Vagina (tissue), 2 donors: ENCODE measurements around the gene NOS3. TPM values are rescaled to one million over a fixed set of nuclear protein-coding genes. Genes with fewer than 3 reads are reported as not detected.

Experiments
- DNase-seq, 2 donors: peaks; one replicate each; pipeline ENCODE4 v3.0.0-alpha.2; 2017; ENCODE audit errors: extremely low spot score in 2 of 2
- H3K27ac ChIP-seq: fragments of 200-600 bp; sonication (generic); one replicate; pipeline ENCODE4 v1.5.1; 2019
- H3K27me3 ChIP-seq: fragments of 200-600 bp; sonication (generic); one replicate; pipeline ENCODE4 v1.5.1; 2019
- H3K36me3 ChIP-seq, 2 donors: fragments of 200-600 bp; sonication (generic); one replicate each; pipeline ENCODE4 v1.5.1; 2017 to 2019
- H3K4me1 ChIP-seq: fragments of 200-600 bp; sonication (generic); one replicate; pipeline ENCODE4 v1.5.1; 2019
- H3K4me3 ChIP-seq, 2 donors: fragments of 200-600 bp; sonication (generic); 1 replicate in 1 of 2; 2 replicates in 1 of 2; pipeline ENCODE4 v1.5.1; 2016 to 2019
- H3K9me3 ChIP-seq: fragments of 200-600 bp; sonication (generic); one replicate; pipeline ENCODE4 v1.5.1; 2019
- POLR2A ChIP-seq, 2 donors: fragments of 450-650 bp; IDR thresholded peaks; one replicate each; pipeline ENCODE4 v1.6.1; 2017; ENCODE audit warnings: antibody characterized with exemption in 2 of 2, mild to moderate bottlenecking in 2 of 2, moderate library complexity in 2 of 2
- POLR2AphosphoS5 ChIP-seq, 2 donors: sonication (generic); formaldehyde crosslinking; IDR thresholded peaks; one replicate each; pipeline ENCODE4 v1.9.0; 2017; ENCODE audit warnings: antibody characterized with exemption in 2 of 2, mild to moderate bottlenecking in 2 of 2, low read depth in 1 of 2; ENCODE audit not compliant: insufficient read depth in 1 of 2
- intact Hi-C: fragments of 100-400 bp; cut with DNase I; formaldehyde crosslinking; loops from one replicate; pipeline ENCODE4 v1.15.1; 2023
- total RNA-seq: library from RNA; depleted of rRNA; stranded (reverse); fragments of >200 nt; gene quantifications from one replicate; pipeline ENCODE4 v1.2.3, GENCODE V29; 2016
- TF ChIP-seq, protein P1 (sequence below), 3 experiments: fragments of 450-650 bp in 2 of 3; fragments of 200-600 bp in 1 of 3; sonication (generic) in 1 of 3; IDR thresholded peaks; one replicate each; pipeline ENCODE4 v1.5.1; 2017 to 2019; ENCODE audit warnings: antibody characterized with exemption in 3 of 3, mild to moderate bottlenecking in 2 of 3, moderate library complexity in 2 of 3

Gene NOS3
- total RNA-seq, 1 donor from 2014 or later, result 22.8 TPM

GRCh38 chr7:151060416-151061212, 69.8 kb downstream of the NOS3 start:
- H3K4me3 ChIP-seq, result peak overlapping the region; percentile 87 to 91
- TF ChIP-seq, protein P1, sequence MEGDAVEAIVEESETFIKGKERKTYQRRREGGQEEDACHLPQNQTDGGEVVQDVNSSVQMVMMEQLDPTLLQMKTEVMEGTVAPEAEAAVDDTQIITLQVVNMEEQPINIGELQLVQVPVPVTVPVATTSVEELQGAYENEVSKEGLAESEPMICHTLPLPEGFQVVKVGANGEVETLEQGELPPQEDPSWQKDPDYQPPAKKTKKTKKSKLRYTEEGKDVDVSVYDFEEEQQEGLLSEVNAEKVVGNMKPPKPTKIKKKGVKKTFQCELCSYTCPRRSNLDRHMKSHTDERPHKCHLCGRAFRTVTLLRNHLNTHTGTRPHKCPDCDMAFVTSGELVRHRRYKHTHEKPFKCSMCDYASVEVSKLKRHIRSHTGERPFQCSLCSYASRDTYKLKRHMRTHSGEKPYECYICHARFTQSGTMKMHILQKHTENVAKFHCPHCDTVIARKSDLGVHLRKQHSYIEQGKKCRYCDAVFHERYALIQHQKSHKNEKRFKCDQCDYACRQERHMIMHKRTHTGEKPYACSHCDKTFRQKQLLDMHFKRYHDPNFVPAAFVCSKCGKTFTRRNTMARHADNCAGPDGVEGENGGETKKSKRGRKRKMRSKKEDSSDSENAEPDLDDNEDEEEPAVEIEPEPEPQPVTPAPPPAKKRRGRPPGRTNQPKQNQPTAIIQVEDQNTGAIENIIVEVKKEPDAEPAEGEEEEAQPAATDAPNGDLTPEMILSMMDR (IDR thresholded peaks at IDR 0.05), result no peak
- no peak for TF ChIP-seq POLR2AphosphoS5 (IDR thresholded peaks at IDR 0.05; ENCODE audit: insufficient read depth in 1 of 2, low read depth in 1 of 2)
- no peak for TF ChIP-seq POLR2A (IDR thresholded peaks at IDR 0.05)
- H3K4me1 ChIP-seq, result peaks cover 63% of the 10 kb centered on the region
- no peak for DNase-seq
- intact Hi-C loops, result no loop called here
- H3K27ac ChIP-seq, result peak overlapping the region; percentile 99
- no peaks in the 10 kb centered on the region for H3K9me3 ChIP-seq
- no peaks in the 10 kb centered on the region for H3K27me3 ChIP-seq
- H3K36me3 ChIP-seq, result peaks cover 0 to 17% of the 10 kb centered on the region in 2 donors

DNA sequence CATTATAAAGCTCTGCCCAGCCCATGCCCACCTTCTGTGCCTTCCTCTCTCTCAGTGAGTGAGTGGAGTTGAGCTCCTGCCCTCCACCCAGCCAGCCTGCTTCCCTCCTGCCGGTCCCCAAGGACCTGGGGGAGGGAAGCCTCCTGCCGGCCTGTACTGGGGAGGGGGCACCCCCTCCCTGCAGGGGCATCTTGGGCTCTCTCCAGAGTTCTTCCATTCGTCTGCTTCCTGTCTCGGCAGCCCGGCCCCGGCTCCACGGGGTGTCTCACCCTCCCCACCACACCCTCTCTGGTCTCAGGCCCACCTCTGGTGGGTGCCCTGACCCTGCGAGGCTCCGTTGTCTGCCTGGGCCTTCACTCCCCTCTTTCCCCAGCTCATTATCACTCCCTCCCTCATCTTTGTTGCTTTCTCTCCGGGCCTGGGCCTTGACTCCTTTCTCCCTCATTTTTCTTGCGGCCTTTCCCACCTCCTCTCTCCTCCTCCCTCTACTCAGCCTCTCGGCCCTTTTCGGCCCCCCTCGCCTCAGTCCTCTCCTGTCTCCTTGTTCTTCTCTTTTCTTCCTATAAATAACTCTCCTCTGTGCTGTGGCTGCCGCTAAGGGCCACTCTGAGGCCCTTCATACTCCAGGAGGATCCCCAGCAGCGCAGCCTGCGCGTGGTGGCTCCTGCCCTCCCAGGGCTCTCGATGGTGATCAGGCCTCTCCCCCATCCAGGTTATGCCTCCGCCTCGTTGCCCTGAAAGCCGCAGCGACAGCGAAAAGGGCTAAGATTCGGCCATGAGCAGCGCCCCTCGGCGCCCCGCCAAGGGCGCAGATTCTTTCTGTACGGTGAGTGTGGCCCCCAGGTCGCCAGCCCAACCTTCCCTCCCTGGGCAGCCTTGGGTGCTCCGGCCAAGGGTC, 70.6 kb downstream of the NOS3 start:
- TF ChIP-seq, protein P1 (IDR thresholded peaks at IDR 0.05), result no peak
- TF ChIP-seq POLR2AphosphoS5 (IDR thresholded peaks at IDR 0.05; ENCODE audit: insufficient read depth in 1 of 2, low read depth in 1 of 2) (no peak), POLR2A (IDR thresholded peaks at IDR 0.05) (no peak)
- DNase-seq, result no peak
- peaks cover 0 to 25% of the 10 kb centered on the region in 2 donors for H3K36me3 ChIP-seq
- intact Hi-C loops, result no loop called here
- H3K27me3 ChIP-seq, result no peaks in the 10 kb centered on the region
- H3K4me3 ChIP-seq, result peak overlapping the region in 1 of 2 donors; percentile 91
- H3K9me3 ChIP-seq, result no peaks in the 10 kb centered on the region
- H3K27ac ChIP-seq, result peak overlapping the region; percentile 99
- H3K4me1 ChIP-seq, result peaks cover 62% of the 10 kb centered on the region

DNA sequence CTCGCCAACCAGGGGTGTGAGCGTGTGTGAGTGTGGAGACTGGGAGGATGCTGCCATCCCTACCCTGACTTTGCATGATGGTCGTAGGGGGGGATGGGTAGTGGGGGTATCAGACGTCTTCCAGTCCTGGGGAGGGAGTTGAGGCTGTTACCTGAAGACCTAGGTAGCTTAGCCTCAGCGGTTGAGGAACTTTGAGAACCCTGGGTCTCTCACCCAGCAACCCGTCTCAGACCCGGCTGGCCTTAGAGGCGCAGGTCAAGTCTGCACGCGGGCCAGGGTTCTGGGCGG, 71.2 kb downstream of the NOS3 start:
- TF ChIP-seq POLR2AphosphoS5 (IDR thresholded peaks at IDR 0.05; ENCODE audit: insufficient read depth in 1 of 2, low read depth in 1 of 2) (peak in 1 of 2 donors; percentile 13), POLR2A (IDR thresholded peaks at IDR 0.05) (no peak)
- TF ChIP-seq, protein P1 (IDR thresholded peaks at IDR 0.05), result no peak
- Histone ChIP-seq H3K9me3 (no peaks in the 10 kb centered on the region), H3K4me3 (peak overlapping the region in 1 of 2 donors; percentile 41), H3K36me3 (peaks cover 0 to 31% of the 10 kb centered on the region in 2 donors), H3K4me1 (peaks cover 56% of the 10 kb centered on the region), H3K27ac (peak overlapping the region; percentile 99), H3K27me3 (no peaks in the 10 kb centered on the region)
- intact Hi-C loops, result no loop called here
- no peak for DNase-seq

GRCh38 chr7:151062399-151063211, 71.8 kb downstream of the NOS3 start:
- H3K4me1 ChIP-seq, result peaks cover 51% of the 10 kb centered on the region
- peak overlapping the region; percentile 14 to 41 for H3K4me3 ChIP-seq
- peak overlapping the region; percentile 99 for H3K27ac ChIP-seq
- DNase-seq, result no peak
- intact Hi-C loops, result no loop called here
- TF ChIP-seq, protein P1 (IDR thresholded peaks at IDR 0.05), result no peak
- no peak for TF ChIP-seq POLR2A (IDR thresholded peaks at IDR 0.05)
- no peak for TF ChIP-seq POLR2AphosphoS5 (IDR thresholded peaks at IDR 0.05; ENCODE audit: insufficient read depth in 1 of 2, low read depth in 1 of 2)
- H3K9me3 ChIP-seq, result no peaks in the 10 kb centered on the region
- peaks cover 0 to 37% of the 10 kb centered on the region in 2 donors for H3K36me3 ChIP-seq
- no peaks in the 10 kb centered on the region for H3K27me3 ChIP-seq
